Stimulated activated CD4-positive, alpha-beta T cell treated with anti-CD3 and anti-CD28 coated beads, TNF-alpha, amount 100 ng/mL, for 4 hours (primary cell): ENCODE measurements around the gene RNFT1.
"Not testable (repeated sequence)": the region's sequence is repeated elsewhere in the genome, so short reads cannot be mapped to it uniquely, and the experiment has no call there.

Experiments
- DNase-seq, 3 experiments: peaks; one replicate each; pipeline ENCODE4 v3.0.0-alpha.2; 2020; ENCODE audit warnings: low read depth in 3 of 3

RNFT1 gene

DNA sequence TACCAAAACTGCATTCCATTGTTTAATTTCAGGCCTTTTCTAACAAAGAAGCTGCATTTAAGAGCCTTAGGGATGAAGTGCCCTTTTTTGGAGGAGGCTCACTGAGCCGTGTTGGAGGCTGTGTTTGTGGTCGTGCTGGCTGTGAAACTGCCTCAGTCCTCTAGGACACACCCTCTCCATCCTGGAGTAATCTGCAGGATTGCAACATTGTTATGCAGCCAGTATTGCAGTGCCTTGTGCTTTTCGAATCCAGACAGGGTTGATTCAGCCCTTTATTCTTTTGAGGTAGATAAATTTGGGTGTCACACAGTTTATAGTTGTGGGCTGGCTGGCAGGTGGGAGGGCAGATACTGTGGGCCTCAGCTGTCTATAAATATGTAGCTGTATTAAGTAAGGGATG is 33.8 kb downstream of the RNFT1 start:
- DNase-seq: not testable (repeated sequence)

DNA sequence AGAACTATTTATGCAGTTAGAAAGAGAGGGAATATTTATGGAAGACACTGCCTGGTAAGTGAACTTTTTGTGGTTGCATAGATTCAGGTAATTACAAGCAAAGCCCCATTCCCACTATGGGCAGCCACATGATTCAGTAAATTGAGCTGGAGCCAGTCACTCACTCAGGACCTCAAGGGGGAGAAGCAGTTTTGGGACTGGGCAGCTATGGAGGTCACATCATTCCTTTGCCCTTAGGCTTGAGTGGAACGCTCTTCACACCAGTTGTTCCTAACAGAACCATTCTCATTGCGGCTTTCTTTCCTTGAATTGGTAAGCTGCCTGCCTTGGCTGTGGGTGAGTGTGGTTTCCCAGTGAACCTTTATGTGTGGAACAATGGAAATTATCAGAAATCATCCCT is 34.4 kb downstream of the RNFT1 start:
- not testable (repeated sequence) for DNase-seq

DNA sequence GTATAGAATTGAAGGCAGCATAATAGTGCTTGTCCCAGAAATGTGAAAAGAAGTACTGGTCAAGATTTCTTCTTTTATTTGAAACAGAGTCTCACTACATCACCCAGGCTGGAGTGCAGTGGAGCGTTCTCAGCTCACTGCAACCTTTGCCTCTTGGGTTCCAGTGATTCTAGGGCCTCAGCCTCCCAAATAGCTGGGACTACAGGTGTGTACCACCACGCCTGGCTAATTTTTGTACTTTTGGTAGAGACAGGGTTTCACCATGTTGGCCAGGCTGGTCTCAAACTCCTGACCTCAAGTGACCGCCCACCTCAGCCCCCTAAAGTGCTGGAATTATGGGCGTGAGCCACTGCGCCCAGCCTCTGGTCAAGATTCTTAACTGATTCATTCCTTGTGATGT is 43.9 kb downstream of the RNFT1 start:
- not testable (repeated sequence) for DNase-seq

DNA sequence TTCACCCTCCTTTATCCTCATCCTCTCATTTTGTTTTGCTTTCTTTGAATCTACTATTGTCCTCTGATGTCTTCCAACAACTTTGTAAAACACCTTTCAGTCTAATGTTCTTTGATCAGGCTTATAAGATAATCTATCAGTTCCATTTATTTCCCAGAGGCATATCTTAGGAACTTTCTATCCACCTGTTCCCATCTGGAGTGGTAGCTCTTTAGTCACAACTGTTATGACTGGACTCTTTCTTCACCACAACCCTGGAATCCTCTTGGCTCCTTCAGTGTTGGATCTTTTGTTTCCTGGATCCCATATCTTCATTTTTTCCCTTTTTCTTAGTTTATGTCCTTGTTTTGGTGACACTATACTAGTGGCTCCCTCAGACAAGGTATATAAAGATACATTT is 48.1 kb downstream of the RNFT1 start:
- DNase-seq: no peak

DNA sequence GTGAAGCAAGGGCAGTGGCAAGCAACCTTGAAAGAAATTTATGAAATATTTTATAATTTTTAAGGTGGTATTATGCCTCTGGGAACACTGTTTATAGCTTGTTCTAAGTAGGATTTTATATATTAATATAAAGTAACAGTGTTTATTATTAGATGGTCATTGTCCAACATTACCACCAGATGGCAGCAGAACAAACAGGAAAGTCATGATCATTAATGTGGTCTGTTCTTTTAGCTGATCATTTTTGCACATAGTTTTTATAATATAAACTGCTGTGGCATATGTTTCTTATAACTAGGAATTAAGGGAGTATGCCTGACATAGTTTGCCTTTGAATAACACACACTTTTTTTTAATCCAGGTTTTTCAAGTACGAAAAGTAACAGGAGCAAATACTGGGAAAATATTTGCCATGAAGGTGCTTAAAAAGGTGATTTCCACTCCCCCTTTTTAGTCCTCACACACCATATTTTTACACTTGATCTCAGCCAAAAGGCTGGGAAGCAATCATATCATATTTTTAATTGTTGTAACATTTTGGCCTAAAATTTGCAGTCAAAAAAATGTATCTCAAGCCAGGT is 50.2 kb downstream of the RNFT1 start:
- DNase-seq: no peak

DNA sequence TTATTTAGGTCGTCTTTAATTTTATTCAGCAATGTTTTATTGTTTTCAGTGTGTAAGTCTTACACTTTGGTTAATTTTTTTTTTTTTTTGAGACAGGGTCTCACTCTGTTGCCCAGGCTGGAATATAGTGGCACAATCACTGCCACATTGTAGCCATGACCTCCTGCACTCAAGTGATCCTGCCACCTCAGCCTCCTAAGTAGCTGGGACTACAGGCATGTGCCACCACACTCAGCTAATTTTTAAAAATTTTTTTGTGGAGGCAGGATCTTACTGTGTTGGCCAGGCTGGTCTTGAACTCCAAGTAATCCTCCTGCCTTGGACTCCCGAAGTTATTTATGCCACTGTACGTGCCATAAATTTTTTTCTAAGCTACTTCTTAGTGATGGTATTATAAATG is 57.1 kb downstream of the RNFT1 start:
- DNase-seq: no peak

DNA sequence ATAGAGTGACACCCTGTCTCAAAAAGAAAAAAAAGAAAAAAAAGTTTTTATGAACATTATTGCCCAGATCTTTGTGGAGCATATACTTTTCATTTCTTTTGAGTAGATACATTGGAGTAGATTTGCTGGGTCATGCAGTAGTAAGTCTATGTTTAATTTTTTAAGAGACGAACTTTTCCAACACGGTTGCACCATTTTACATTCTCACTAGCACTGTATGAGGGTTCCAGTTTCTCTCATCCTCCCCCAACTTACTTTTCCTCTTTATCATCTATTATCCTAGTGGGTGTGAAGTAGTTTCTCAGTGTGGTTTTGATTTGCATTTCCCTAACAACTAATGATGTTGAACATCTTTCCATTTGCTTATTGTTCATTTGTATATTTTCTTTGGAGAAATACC is 61.1 kb downstream of the RNFT1 start:
- no peak for DNase-seq
